ENCODE data around the gene AUP1. TPM values are rescaled to one million over a fixed set of nuclear protein-coding genes. Genes with fewer than 3 reads are reported as not detected.

AUP1 gene
- total RNA-seq, 2 donors from 2014 or later: 55.2 to 80.9 TPM

DNA sequence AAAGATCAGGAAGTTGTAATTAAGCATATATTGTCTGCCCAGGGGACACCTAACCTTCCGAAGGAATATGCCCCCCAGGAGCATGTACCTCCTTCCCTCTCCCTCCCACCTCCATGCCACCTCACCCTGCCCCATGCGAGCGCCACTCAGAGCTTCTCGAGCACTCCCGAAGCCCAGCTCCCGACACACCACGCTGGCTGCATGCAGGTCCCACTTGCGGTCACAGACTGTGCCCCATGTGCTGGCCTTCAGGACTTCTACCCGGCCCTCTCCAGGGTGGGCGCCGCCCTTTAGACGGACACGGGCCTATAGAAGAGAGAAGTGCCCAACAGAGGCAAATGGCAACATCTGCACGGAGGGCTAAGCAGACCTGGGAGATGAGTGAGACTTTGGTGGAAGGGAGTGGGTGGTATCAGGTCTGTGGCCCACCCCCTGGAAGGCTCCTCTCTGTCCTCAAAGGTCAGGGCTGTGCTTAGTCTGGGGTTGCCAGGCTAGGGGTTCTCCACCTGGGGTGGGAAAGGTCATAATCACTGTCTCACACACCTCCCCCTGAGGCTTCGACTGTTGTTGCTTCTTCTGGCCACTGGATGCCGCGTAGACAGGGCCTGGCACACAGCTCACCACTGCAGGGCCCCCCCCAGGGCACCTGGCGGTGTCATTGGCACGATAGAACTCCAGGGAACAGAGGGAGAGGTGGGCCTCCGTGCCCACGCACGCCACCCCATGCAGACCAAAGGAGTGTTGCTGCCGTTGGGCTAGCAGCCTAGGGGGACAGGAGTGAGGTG lies 6.9 kb upstream of the AUP1 start:
- DNase-seq (ENCODE audit: low spot score): no peak
- H3K4me3 ChIP-seq: no peak overlapping the region
- TF ChIP-seq, protein P1, sequence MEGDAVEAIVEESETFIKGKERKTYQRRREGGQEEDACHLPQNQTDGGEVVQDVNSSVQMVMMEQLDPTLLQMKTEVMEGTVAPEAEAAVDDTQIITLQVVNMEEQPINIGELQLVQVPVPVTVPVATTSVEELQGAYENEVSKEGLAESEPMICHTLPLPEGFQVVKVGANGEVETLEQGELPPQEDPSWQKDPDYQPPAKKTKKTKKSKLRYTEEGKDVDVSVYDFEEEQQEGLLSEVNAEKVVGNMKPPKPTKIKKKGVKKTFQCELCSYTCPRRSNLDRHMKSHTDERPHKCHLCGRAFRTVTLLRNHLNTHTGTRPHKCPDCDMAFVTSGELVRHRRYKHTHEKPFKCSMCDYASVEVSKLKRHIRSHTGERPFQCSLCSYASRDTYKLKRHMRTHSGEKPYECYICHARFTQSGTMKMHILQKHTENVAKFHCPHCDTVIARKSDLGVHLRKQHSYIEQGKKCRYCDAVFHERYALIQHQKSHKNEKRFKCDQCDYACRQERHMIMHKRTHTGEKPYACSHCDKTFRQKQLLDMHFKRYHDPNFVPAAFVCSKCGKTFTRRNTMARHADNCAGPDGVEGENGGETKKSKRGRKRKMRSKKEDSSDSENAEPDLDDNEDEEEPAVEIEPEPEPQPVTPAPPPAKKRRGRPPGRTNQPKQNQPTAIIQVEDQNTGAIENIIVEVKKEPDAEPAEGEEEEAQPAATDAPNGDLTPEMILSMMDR (IDR thresholded peaks at IDR 0.05): no peak
- H3K4me1 ChIP-seq: peaks cover 0 to 7% of the 10 kb centered on the region in 2 donors
- no peaks in the 10 kb centered on the region for H3K27me3 ChIP-seq
- no peaks in the 10 kb centered on the region for H3K9me3 ChIP-seq
- peaks cover 15% of the 10 kb centered on the region for H3K36me3 ChIP-seq
- no peak overlapping the region for H3K27ac ChIP-seq

DNA sequence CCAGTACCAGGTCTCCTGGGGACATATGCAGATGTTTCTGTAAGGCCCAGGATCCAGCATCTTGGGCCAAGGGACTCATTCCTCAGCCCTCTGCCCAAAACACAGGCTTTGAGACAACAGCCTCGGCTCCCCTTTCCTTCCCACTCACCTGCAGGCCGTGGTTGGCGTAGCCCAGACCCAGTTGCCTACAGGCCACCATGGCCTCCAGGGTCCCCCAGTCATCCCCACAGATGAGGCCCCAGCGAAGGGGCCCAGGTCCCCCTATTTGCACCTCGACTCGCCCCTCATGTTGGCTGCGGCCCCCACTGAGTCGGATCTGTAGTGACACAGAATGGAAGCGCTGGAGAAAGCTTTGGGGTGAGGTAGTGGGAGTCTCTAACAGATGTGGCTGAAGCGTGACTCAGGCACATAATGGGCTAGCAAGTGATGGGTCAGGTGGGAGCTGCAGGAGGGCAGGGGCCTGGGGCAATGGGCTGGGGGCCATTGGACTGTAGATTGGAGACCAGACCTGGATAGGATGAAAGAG lies 6.0 kb upstream of the AUP1 start:
- no peaks in the 10 kb centered on the region for H3K9me3 ChIP-seq
- no peak for DNase-seq (ENCODE audit: low spot score)
- no peak overlapping the region for H3K4me3 ChIP-seq
- TF ChIP-seq, protein P1 (IDR thresholded peaks at IDR 0.05): no peak
- H3K36me3 ChIP-seq: peaks cover 15% of the 10 kb centered on the region
- no peaks in the 10 kb centered on the region for H3K27me3 ChIP-seq
- peaks cover 0 to 15% of the 10 kb centered on the region in 2 donors for H3K4me1 ChIP-seq
- H3K27ac ChIP-seq: no peak overlapping the region

DNA sequence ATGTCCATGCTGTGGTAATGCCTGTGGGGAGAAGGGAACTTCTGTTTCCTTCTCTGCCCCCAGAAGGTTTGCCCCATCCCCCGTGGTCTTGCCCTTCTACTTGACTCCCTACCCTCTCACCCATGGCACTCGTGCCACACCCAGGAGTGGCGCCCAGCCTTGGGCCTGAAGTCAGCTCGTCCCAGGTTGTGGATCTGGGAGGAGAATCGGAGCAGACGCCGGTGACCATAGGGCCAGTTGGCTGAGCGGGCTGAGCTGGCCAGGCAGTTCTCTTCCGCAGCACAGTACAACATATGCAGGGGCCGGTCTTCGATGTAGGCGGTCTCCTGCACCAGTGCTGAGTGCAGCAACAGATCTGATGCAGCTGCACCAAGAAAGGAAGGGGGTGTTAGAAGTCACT lies 4.9 kb upstream of the AUP1 start:
- H3K4me3 ChIP-seq: no peak overlapping the region
- TF ChIP-seq, protein P1 (IDR thresholded peaks at IDR 0.05): no peak
- no peaks in the 10 kb centered on the region for H3K27me3 ChIP-seq
- peaks cover 0 to 15% of the 10 kb centered on the region in 2 donors for H3K4me1 ChIP-seq
- H3K27ac ChIP-seq: no peak overlapping the region
- H3K36me3 ChIP-seq: peaks cover 15% of the 10 kb centered on the region
- H3K9me3 ChIP-seq: no peaks in the 10 kb centered on the region
- no peak for DNase-seq (ENCODE audit: low spot score)

DNA sequence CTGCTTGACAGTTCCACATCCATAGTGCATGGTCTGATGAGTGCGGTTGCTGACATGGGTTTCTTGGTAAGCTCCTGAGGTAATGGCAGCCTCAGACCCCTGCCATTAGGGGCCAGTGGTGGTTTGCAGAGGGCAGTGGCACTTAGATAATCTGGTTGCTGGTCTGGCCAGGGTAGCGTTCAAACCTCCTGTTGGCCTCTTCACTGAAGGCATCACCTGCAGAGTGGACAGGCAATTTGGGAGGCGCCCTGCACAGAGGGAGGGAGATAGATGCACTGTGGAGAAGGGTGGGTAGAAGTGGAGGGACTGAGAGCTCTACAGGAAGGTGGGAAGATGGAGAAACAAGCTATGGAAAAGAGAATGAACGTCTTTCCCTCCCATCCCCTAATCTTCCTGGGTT lies 4.0 kb upstream of the AUP1 start:
- Histone ChIP-seq H3K4me3 (no peak overlapping the region), H3K9me3 (no peaks in the 10 kb centered on the region), H3K36me3 (peaks cover 15% of the 10 kb centered on the region), H3K27me3 (no peaks in the 10 kb centered on the region), H3K27ac (no peak overlapping the region), H3K4me1 (peaks cover 0 to 22% of the 10 kb centered on the region in 2 donors)
- TF ChIP-seq, protein P1 (IDR thresholded peaks at IDR 0.05): no peak
- no peak for DNase-seq (ENCODE audit: low spot score)

DNA sequence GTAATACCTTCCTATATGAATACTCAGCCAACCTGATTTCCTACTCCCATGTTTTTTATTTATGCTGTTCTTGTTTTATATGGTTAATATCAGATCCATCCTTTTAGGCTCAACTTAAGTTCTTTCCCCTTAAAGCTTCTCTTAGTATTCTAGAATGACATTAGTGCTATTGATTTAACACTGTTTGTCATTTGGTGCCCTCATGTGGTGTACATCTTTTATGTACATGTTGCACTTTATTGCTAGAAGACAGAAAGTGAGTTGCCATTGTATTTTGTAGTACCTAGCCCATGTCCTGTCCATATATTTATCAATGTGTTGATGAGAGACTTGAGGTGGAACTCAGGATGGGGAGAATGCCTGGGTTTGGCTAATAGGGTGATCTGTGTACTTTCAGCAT lies 2.7 kb upstream of the AUP1 start:
- Histone ChIP-seq H3K4me3 (no peak overlapping the region), H3K27ac (no peak overlapping the region), H3K27me3 (no peaks in the 10 kb centered on the region), H3K4me1 (peaks cover 0 to 30% of the 10 kb centered on the region in 2 donors), H3K36me3 (peaks cover 24% of the 10 kb centered on the region), H3K9me3 (no peaks in the 10 kb centered on the region)
- no peak for DNase-seq (ENCODE audit: low spot score)
- TF ChIP-seq, protein P1 (IDR thresholded peaks at IDR 0.05): no peak
